GM23248 (cell line): Measurements from ENCODE around the gene TULP4. TPM values are rescaled to one million over a fixed set of nuclear protein-coding genes. Genes with fewer than 3 reads are reported as not detected.
A peak's percentile ranks its signal among the peaks of the same experiment; 100 is the strongest.

Source experiments
- DNase-seq: peaks from one replicate; pipeline ENCODE4 v3.0.0-alpha.2; 2015
- H2AFZ ChIP-seq: fragments of 200-600 bp; sonication (generic); 2 replicates; pipeline ENCODE4 v1.6.1; 2016; ENCODE audit warnings: antibody characterized with exemption
- H3F3A ChIP-seq: fragments of 200-600 bp; sonication (generic); 2 replicates; pipeline ENCODE4 v1.6.1; 2016; ENCODE audit warnings: mild to moderate bottlenecking, antibody characterized with exemption, mixed run types; ENCODE audit not compliant: insufficient read depth
- H3K27ac ChIP-seq: fragments of 200-600 bp; sonication (generic); 2 replicates; pipeline ENCODE4 v1.5.1; 2016; ENCODE audit warnings: mild to moderate bottlenecking
- H3K27me3 ChIP-seq: fragments of 200-600 bp; sonication (generic); replicated peaks from 2 replicates; pipeline ENCODE4 v1.6.1; 2016; ENCODE audit warnings: mild to moderate bottlenecking; ENCODE audit not compliant: insufficient read depth
- H3K36me3 ChIP-seq: fragments of 200-600 bp; sonication (generic); 2 replicates; pipeline ENCODE4 v1.6.1; 2016; ENCODE audit warnings: low read depth, mild to moderate bottlenecking
- H3K4me1 ChIP-seq: fragments of 200-600 bp; sonication (generic); 2 replicates; pipeline ENCODE4 v1.6.1; 2016; ENCODE audit warnings: mild to moderate bottlenecking; ENCODE audit not compliant: insufficient read depth
- H3K4me2 ChIP-seq: fragments of 200-600 bp; sonication (generic); one replicate; pipeline ENCODE4 v1.6.1; 2016; ENCODE audit warnings: mild to moderate bottlenecking; ENCODE audit not compliant: unreplicated experiment
- H3K4me3 ChIP-seq: fragments of 200-600 bp; sonication (generic); 2 replicates; pipeline ENCODE4 v1.5.1; 2016; ENCODE audit warnings: mild to moderate bottlenecking
- H3K79me2 ChIP-seq: fragments of 200-600 bp; sonication (generic); 2 replicates; pipeline ENCODE4 v1.6.1; 2016; ENCODE audit warnings: mild to moderate bottlenecking; ENCODE audit not compliant: insufficient read depth
- H3K9ac ChIP-seq: fragments of 200-600 bp; sonication (generic); 2 replicates; pipeline ENCODE4 v1.6.1; 2016; ENCODE audit warnings: mild to moderate bottlenecking
- H3K9me2 ChIP-seq: fragments of 200-600 bp; sonication (generic); 2 replicates; pipeline ENCODE4 v1.6.1; 2016; ENCODE audit warnings: mixed run types, mild to moderate bottlenecking, moderate library complexity; ENCODE audit not compliant: insufficient read depth
- H3K9me3 ChIP-seq: fragments of 200-600 bp; sonication (generic); one replicate; pipeline ENCODE4 v1.6.1; 2017; ENCODE audit warnings: low read depth
- H4K20me1 ChIP-seq: fragments of 200-600 bp; sonication (generic); 2 replicates; pipeline ENCODE4 v1.6.0; 2016; ENCODE audit not compliant: insufficient read depth
- EZH2 ChIP-seq: fragments of 200-600 bp; sonication (generic); IDR thresholded peaks from 2 replicates; pipeline ENCODE4 v1.6.1; 2018; ENCODE audit warnings: antibody characterized with exemption, mild to moderate bottlenecking; ENCODE audit not compliant: insufficient read depth, poor library complexity, severe bottlenecking
- EZH2phosphoT487 ChIP-seq: fragments of 200-600 bp; sonication (generic); IDR thresholded peaks from 2 replicates; pipeline ENCODE4 v1.6.1; 2018; ENCODE audit warnings: antibody characterized with exemption, moderate library complexity, mild to moderate bottlenecking, low read depth; ENCODE audit not compliant: insufficient read depth
- WGBS, 2 experiments: methylation state at CpG; one replicate each; pipeline ENCODE4 v1.1.6; 2015 to 2017; ENCODE audit warnings: low lambda C conversion rate in 2 of 2, low coverage in 1 of 2; ENCODE audit errors: missing lambda C conversion rate in 2 of 2; 5-methylcytosine and 5-hydroxymethylcytosine counted together
- in situ Hi-C: fragments of 300-500 bp; cut with MboI; formaldehyde crosslinking; loops from 2 replicates; pipeline ENCODE4 v1.15.0; 2020
- polyA plus RNA-seq: library from polyadenylated mRNA; unstranded; fragments of >200 nt; fragmentation: Nextera tagmentation; extraction: Ambion mirVana; gene quantifications from 2 replicates; pipeline ENCODE4 v1.2.1, GENCODE V29; 2016
- small RNA-seq: library from RNA; depleted of rRNA; stranded (forward); fragments of <200 nt; gene quantifications from one replicate; pipeline ENCODE3, GENCODE V24; 2014; ENCODE audit warnings: low read depth, low replicate concordance
- total RNA-seq: library from RNA; depleted of rRNA; stranded (reverse); fragments of >200 nt; shearing (Covaris generic); gene quantifications from 2 replicates; pipeline ENCODE4 v1.2.3, GENCODE V29; 2014; rRNA removed

Gene TULP4
- total and polyA plus RNA-seq, 2 experiments from 2014 or later = 21.5 to 38.7 TPM

DNA sequence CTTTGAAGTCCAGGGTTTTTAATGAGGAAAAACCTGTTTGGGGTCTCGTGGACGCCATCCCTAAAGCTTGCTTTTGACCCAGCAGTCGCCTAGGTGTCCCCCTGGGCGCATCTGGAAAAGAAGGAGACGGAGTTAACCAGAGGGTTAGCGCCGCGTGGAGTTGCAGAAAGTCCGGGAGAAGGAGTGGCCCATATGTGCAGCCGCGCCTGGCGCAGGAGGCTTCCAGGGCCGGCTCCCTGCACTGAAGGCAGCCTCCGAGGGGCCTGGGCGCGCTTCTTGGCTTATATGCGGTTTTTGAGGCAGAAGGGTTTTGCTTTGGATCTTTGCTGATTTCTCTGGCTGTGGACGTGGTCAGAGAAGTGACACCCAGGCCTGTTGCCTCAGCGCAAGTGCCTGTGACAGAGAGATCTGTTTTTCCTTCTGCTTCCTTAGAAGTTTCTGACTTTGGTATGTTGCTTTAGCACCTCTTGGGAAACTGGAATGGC, 248.6 kb downstream of the TULP4 start:
- in situ Hi-C loops = no loop called here
- Histone ChIP-seq H4K20me1 (no peaks in the 10 kb centered on the region), H3K36me3 (no peaks in the 10 kb centered on the region), H3F3A (peaks cover 10% of the 10 kb centered on the region; the same call in 1 of the 2 replicates), H3K4me1 (peaks cover 23% of the 10 kb centered on the region), H3K27me3 (no peaks in the 10 kb centered on the region), H3K27ac (peak overlapping the region; percentile 79), H3K4me2 (peak overlapping the region; percentile 95), H2AFZ (peak overlapping the region; percentile 94), H3K9me3 (no peaks in the 10 kb centered on the region), H3K9me2 (no peaks in the 10 kb centered on the region; the same call in 1 of the 2 replicates), H3K79me2 (peaks cover 59% of the 10 kb centered on the region), H3K4me3 (peak overlapping the region; percentile 98), H3K9ac (peak overlapping the region; percentile 95)
- WGBS, 2 experiments = 2 to 4% methylated on average over 19 of the region's 19 CpGs
- DNase-seq = peak; percentile 76
- TF ChIP-seq EZH2phosphoT487 (no peak), EZH2 (no peak)

Small RNA genes lying within 50 kb of the gene (small RNA-seq; reads per million reads assigned to genes)
- not detected for gene RN7SL173P

Other genes starting within 250 kb of the TULP4 start
- gene SERAC1, start 144.2 kb upstream of the TULP4 start, total RNA-seq = 10.5 and 10.8 TPM in 2 replicates
- gene SERAC1, start 144.2 kb upstream of the TULP4 start, polyA plus RNA-seq = 7.2 and 8.4 TPM in 2 replicates
- gene GTF2H5, start 144.1 kb upstream of the TULP4 start, total RNA-seq = 4.2 and 7.6 TPM in 2 replicates
- gene GTF2H5, start 144.1 kb upstream of the TULP4 start, polyA plus RNA-seq = 73.1 and 75.1 TPM in 2 replicates
- gene TMEM181, start 247.6 kb downstream of the TULP4 start, total RNA-seq = 52.6 and 53.0 TPM in 2 replicates
- 26.7 and 30.7 TPM in 2 replicates for gene TMEM181, start 247.6 kb downstream of the TULP4 start, polyA plus RNA-seq